Activated CD8-positive, alpha-beta memory T cell treated with anti-CD3 and anti-CD28 coated beads for 24 hours (primary cell): ENCODE measurements around the gene ADAMTS2.

Source experiments
- DNase-seq: peaks from one replicate; pipeline ENCODE4 v3.0.0-alpha.2; 2020

Gene ADAMTS2

DNA sequence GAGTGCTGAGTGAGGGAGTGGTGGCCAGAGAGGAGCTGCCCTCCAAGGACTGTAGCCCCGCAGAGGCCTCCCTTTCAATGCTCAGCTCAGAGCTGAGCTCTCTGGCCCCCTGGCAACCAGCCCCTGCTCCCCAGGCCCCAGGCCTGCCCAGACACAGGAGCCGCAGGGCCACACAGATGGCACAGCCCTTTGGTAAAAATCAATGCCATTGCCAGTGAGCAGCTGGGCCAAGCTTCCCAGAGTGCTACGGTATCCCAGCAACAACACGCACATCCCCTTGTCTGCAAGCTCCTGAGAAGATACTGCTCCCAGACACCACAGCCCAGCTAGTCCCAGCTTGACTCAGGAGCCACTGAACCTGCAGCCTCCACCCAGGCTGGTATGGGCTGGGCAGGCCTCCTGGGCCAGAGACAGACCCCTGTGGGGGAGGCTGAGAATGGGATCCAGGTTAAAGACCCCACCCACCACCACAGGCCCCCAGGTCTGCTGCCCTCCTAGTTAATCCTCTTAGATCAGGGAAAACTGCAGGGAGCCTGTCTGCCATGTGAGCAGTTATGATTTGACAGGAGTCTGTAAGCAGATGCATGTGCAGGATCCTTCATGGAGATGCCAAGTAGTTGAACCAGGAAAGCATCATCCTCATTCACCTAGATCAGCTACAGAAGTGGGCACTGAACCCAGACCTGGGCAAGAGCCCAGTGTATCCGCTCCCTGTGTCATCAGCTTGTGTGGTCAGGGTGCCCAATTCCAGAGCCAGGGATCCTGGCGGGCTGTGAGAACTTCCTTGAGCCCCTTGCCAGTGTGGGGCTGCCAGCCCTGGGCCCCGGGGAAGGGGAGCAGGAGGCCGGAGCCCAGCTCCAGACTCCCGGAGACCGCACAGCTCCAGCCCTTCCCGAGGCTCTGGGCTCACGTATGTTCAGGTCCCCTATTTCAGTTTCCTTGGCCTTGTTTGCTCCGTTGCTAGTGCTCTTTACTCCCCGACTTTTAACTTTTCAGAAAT is 26.7 kb upstream of the ADAMTS2 start:
- DNase-seq = no peak

- DNase-seq = no peak
Measured at GRCh38 chr5:179371121-179371510, 25.9 kb upstream of the ADAMTS2 start.

- DNase-seq = no peak
Measured at GRCh38 chr5:179370490-179371120, 25.3 kb upstream of the ADAMTS2 start.

DNA sequence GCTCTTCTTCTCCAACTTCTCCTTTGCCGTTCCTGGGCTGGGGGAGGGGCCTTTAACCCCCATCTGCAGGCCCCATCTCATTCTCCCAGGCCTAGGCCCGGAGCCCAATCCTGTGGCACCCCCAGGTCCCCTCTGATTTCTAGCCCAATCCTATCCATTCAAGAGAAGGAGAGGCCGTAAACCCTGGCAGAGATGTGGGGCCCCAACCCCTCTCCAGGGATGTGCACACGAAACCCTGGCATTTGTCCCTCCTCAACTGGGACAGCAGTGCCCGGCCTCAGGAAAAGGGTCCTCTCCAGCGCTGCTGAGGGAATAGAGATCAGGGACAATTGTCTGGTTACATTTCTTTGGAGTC is 24.2 kb upstream of the ADAMTS2 start:
- no peak for DNase-seq

GRCh38 chr5:179368806-179369529 is 23.7 kb upstream of the ADAMTS2 start:
- no peak for DNase-seq

- no peak for DNase-seq
Measured at GRCh38 chr5:179368126-179368805, 23.0 kb upstream of the ADAMTS2 start.

GRCh38 chr5:179367491-179367890 is 22.2 kb upstream of the ADAMTS2 start:
- no peak for DNase-seq

GRCh38 chr5:179362355-179362754 is 17.1 kb upstream of the ADAMTS2 start:
- no peak for DNase-seq

DNA sequence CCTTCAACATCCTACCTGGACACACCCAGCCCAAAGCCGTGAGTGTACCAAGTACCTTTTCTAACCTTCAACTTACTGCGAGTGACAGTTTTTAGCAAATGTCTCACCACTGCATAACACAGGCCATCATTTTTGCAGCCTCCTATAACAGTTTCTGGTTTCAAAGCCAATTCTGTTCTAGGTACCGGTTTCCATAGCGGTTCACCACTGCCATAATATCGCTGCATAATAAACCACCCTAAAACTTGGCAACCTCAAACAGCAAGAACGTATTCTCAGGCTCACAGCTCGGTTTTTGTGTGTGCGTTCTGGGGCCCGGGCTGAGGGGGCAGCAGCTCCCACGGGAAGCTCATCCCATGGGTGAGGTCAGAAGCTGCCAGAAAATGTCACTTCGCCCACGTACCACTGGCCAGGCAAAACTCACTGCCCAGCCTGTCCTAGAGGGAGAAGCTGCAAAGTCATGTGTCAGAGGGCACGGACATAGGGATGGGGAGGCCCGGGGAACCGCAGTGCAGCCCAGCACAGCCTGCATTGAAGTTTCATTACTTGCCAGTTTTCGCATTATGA is 15.9 kb upstream of the ADAMTS2 start:
- DNase-seq = no peak

- no peak for DNase-seq
Measured at GRCh38 chr5:179357031-179357430, 11.8 kb upstream of the ADAMTS2 start.

- DNase-seq = no peak
Measured at GRCh38 chr5:179355976-179356974, 11.0 kb upstream of the ADAMTS2 start.

DNA sequence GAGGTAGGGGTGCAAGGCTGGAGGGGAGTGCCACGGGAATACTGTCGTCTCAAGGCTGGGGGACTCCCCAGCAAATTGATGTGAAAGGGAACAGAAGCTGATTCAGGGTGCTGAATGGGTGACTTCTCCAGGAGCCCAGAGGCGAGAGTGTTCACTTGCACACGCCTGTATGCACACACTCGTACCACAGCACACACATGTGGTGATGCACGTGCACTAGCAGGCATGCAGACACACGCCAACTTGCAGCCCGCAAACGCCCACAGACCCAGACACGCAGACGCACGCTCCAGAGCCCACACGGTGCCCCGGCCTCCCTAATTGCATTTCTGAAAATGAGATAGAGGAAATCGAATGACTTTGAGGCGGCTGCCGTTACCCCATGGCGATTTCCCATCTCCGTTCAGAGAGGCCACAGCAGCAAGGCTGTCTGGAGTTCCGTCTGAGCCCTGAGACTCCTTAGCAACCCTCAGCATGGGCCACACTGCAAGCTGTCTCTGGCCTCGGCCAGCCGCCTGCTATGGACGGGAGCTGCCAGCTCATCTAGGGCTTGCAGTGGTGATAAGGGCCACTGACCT is 9.1 kb upstream of the ADAMTS2 start:
- no peak for DNase-seq

- no peak for DNase-seq
Measured at GRCh38 chr5:179348843-179349242, 3.6 kb upstream of the ADAMTS2 start.

GRCh38 chr5:179348011-179348530 is 2.8 kb upstream of the ADAMTS2 start:
- DNase-seq = no peak

GRCh38 chr5:179347581-179347980 is 2.3 kb upstream of the ADAMTS2 start:
- no peak for DNase-seq

DNA sequence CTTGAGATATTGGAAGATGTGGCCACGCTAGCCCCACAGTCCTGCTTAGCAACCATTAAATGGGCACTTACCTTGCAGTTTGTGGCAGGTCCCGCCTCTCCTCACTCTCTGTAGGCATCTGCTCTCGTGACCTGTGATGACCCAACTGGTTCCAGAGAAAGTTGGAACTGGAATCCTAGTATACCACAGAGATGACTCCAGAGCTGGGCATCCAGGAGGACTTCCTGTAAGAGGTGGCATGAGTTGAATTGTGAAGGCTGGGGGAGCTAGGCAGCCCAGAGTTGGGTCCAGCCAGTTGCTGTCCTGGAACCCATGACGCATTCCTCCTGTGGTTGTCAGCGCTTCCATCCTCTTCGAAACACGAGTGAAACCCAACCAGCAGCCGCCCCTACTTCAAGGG is 1.6 kb upstream of the ADAMTS2 start:
- DNase-seq = no peak

- no peak for DNase-seq
Measured at GRCh38 chr5:179346401-179346800, 1.1 kb upstream of the ADAMTS2 start.

DNA sequence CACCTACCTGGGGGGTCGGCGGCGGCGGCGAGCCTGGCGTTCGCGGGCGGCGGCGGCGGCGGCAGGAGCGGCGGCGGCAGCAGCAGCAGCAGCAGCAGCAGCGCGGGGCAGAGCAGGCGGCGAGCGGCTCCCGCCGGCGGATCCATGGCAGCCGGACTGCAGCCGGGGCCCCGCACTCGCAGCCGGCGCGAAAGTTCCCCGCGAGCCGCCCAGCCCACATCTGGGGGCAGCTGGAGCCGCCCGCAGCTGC is 153 bp downstream of the ADAMTS2 start:
- no peak for DNase-seq

DNA sequence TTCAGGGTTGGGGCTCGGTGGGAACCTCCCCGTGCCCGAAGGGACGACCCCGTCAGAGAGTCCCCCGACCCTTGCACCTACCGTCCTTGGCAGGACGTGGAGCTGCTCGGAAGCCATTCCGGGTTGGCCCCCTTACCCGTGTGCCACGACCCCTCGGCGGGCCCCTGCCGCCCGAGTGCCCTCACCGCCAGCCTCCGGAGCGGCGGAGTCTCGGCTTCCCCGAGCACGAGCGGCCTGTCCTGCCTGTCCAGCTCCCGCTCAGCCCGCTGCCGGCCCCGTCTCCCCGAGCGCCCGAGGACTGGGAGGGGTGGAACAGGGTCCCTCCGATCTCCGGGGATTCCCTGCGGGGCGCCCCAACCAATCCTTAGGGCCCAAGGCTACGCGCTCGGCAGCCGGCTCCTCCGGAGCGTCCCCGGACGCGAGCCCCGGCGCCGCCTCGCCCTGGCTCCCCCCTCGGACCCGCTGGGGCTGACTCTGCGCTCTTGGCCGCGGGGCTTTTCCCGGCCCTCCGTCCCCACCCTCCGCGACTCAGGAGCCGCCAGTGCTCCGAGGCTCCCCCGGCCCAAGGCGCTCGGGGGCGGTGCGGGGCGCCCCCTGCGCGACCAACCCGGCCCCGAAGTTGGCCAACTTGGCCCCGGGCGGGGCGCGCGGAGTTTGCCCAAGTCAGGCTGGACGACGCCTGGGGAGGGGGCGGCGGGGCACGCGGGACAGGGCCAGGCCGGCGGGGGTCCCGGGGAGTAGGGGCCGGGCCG is 654 bp downstream of the ADAMTS2 start:
- DNase-seq = no peak

DNA sequence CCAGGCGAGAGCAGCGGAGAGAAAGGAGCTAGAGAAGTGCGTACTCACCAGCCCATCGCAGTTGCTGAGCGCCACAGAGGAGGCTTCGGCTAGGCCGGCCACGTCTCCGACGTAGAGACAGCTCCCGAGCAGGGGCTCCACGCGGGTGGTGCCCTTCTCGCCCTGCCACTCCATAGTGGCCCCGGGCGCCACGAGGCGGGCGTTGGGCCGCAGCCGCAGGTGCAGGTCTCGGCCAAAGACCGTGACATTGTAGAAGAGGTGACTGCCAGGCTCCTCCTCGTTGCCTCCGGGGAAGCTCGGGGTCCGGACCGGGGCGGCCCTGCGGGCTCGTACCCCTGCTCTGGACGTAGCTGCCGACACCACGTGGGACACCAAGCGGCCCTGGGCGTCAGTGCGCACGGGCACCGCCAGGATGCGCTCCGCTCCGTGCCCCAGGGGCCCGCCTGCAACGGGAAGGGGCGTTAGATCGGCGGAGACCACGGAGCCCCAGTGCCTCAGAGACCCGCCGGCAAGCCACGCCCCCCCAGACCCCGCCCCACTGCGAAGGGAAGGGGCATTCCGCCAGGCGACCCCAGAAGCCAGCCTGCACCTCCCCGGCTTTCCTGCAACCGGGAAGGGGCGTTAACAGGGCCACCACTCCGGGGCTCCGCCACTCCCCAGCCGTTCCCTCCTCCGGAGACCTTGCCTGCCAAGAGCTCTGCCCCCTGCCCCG is 1.4 kb downstream of the ADAMTS2 start:
- DNase-seq = peak; percentile 65
